CD14-positive monocyte (primary cell): ENCODE results near the gene TNFRSF1A. TPM values are rescaled to one million over a fixed set of nuclear protein-coding genes. Genes with fewer than 3 reads are reported as not detected.

Source experiments
- DNase-seq, 3 donors: peaks; one replicate each; pipeline ENCODE4 v3.0.0-alpha.2; 2011 to 2022
- H2AFZ ChIP-seq: 2 replicates; pipeline ENCODE4 v1.6.0; 2012; ENCODE audit warnings: mild to moderate bottlenecking, low read depth, low read length, inconsistent platforms; ENCODE audit not compliant: insufficient read depth, poor library complexity, severe bottlenecking
- H3K27ac ChIP-seq, 2 donors: 1 replicate in 1 of 2; 2 replicates in 1 of 2; pipeline ENCODE4 v1.5.1; 2012 to 2013; ENCODE audit warnings: low read length in 2 of 2, control low read depth in 1 of 2, inconsistent platforms in 1 of 2, low read depth in 1 of 2, mild to moderate bottlenecking in 1 of 2
- H3K27me3 ChIP-seq, 2 donors: one replicate each; pipeline versions ENCODE4 v1.6.0 to v1.6.1; 2011 to 2013; ENCODE audit warnings: low read length in 2 of 2; ENCODE audit not compliant: control insufficient read depth in 2 of 2, insufficient read depth in 2 of 2
- H3K36me3 ChIP-seq, 2 donors: replicated peaks in 1 of 2; 1 replicate in 1 of 2; 2 replicates in 1 of 2; pipeline versions ENCODE4 v1.5.1 to v1.6.1; 2012 to 2013; ENCODE audit warnings: low read length in 2 of 2, control low read depth in 1 of 2, inconsistent platforms in 1 of 2, mild to moderate bottlenecking in 1 of 2; ENCODE audit not compliant: insufficient read depth in 2 of 2, control insufficient read depth in 1 of 2
- H3K4me1 ChIP-seq, 2 donors: 1 replicate in 1 of 2; 2 replicates in 1 of 2; pipeline versions ENCODE4 v1.5.1 to v1.6.1; 2012 to 2013; ENCODE audit warnings: low read length in 2 of 2, control low read depth in 1 of 2, inconsistent platforms in 1 of 2, mild to moderate bottlenecking in 1 of 2, moderate library complexity in 1 of 2; ENCODE audit not compliant: insufficient read depth in 2 of 2, control insufficient read depth in 1 of 2
- H3K4me2 ChIP-seq: replicated peaks from 2 replicates; pipeline ENCODE3; 2012; ENCODE audit warnings: low read length, moderate library complexity, mild to moderate bottlenecking; ENCODE audit not compliant: poor library complexity, severe bottlenecking; ENCODE audit errors: extremely low read depth
- H3K4me3 ChIP-seq, 3 experiments: fragments of 200-600 bp in 1 of 3; sonication (generic) in 1 of 3; replicated peaks in 1 of 3; 1 replicate in 2 of 3; 2 replicates in 1 of 3; pipeline ENCODE4 v1.5.1; 2011 to 2013; ENCODE audit warnings: low read length in 3 of 3, mild to moderate bottlenecking in 3 of 3, control low read depth in 2 of 3, low read depth in 2 of 3, inconsistent platforms in 1 of 3, moderate library complexity in 1 of 3
- H3K79me2 ChIP-seq: 2 replicates; pipeline ENCODE4 v1.6.0; 2012; ENCODE audit warnings: mild to moderate bottlenecking, control low read depth, inconsistent platforms, low read length, moderate library complexity; ENCODE audit not compliant: insufficient read depth
- H3K9ac ChIP-seq: 2 replicates; pipeline ENCODE4 v1.6.0; 2017; ENCODE audit warnings: low read length, mild to moderate bottlenecking; ENCODE audit not compliant: insufficient read depth, poor library complexity, severe bottlenecking
- H3K9me3 ChIP-seq, 2 donors: replicated peaks in 1 of 2; 1 replicate in 1 of 2; 2 replicates in 1 of 2; pipeline versions ENCODE4 v1.5.1 to v1.6.1; 2012 to 2013; ENCODE audit warnings: low read length in 2 of 2, control low read depth in 1 of 2; ENCODE audit not compliant: control insufficient read depth in 1 of 2, insufficient read depth in 1 of 2
- H4K20me1 ChIP-seq: 2 replicates; pipeline ENCODE4 v1.6.0; 2012; ENCODE audit warnings: mild to moderate bottlenecking, low read length, control low read depth, moderate library complexity; ENCODE audit not compliant: insufficient read depth
- H3K27ac Mint-ChIP-seq, 7 donors: one replicate each; pipeline ENCODE4 v1.8.0; 2020; ENCODE audit warnings: mild to moderate bottlenecking in 7 of 7, mixed read lengths in 7 of 7, moderate library complexity in 6 of 7, inconsistent platforms in 2 of 7
- H3K27me3 Mint-ChIP-seq, 3 donors: one replicate each; pipeline ENCODE4 v1.8.0; 2021 to 2022; ENCODE audit warnings: low read depth in 3 of 3, mild to moderate bottlenecking in 3 of 3, mixed read lengths in 3 of 3, moderate library complexity in 3 of 3, inconsistent platforms in 1 of 3
- H3K36me3 Mint-ChIP-seq, 2 donors: one replicate each; pipeline ENCODE4 v1.8.0; 2020; ENCODE audit warnings: mixed read lengths in 2 of 2, inconsistent platforms in 1 of 2, mild to moderate bottlenecking in 1 of 2
- H3K4me1 Mint-ChIP-seq: one replicate; pipeline ENCODE4 v1.8.0; 2020; ENCODE audit warnings: mild to moderate bottlenecking, mixed read lengths
- H3K4me3 Mint-ChIP-seq, 2 donors: one replicate each; pipeline ENCODE4 v1.8.0; 2020; ENCODE audit warnings: mild to moderate bottlenecking in 2 of 2, mixed read lengths in 2 of 2, moderate library complexity in 1 of 2
- H3K9me3 Mint-ChIP-seq, 7 donors: one replicate each; pipeline ENCODE4 v1.8.0; 2020 to 2022; ENCODE audit warnings: mixed read lengths in 7 of 7, mild to moderate bottlenecking in 6 of 7, moderate library complexity in 6 of 7, inconsistent platforms in 2 of 7
- CTCF ChIP-seq: fragments of 200-600 bp; IDR thresholded peaks from one replicate; pipeline ENCODE4 v1.8.0; 2022; ENCODE audit warnings: antibody characterized with exemption, mild to moderate bottlenecking
- WGBS: methylation state at CpG from one replicate; pipeline ENCODE4 v1.1.5; 2013; ENCODE audit warnings: missing lambda C conversion rate; ENCODE audit not compliant: insufficient coverage; 5-methylcytosine and 5-hydroxymethylcytosine counted together
- intact Hi-C, 2 donors: fragments of 100-400 bp; cut with micrococcal nuclease; formaldehyde crosslinking; loops; one replicate each; pipeline versions ENCODE4 v1.15.0 to v1.15.1; 2023
- polyA plus RNA-seq, 3 donors: library from polyadenylated mRNA; depleted of rRNA in 1 of 3; unstranded in 2 of 3; stranded (reverse) in 1 of 3; fragments of 300-500 nt in 2 of 3; fragments of >200 nt in 1 of 3; fragmentation: Illumina TruSeq in 2 of 3; gene quantifications; 1 replicate in 2 of 3; 2 replicates in 1 of 3; pipeline ENCODE4 v1.2.3, GENCODE V29; 2012 to 2021

The TNFRSF1A gene
- polyA plus RNA-seq, 3 donors: 108 to 157 (median 152) TPM

GRCh38 chr12:6390084-6390799 is 48.4 kb upstream of the TNFRSF1A start:
- no peaks in the 10 kb centered on the region for H3K9me3 Mint-ChIP-seq
- H3K27me3 ChIP-seq: no peaks in the 10 kb centered on the region
- H3K79me2 ChIP-seq: peaks cover 47% of the 10 kb centered on the region
- intact Hi-C loops: no loop called here
- H3K4me3 Mint-ChIP-seq: no peak overlapping the region
- H4K20me1 ChIP-seq: peaks cover 83% of the 10 kb centered on the region
- H2AFZ ChIP-seq: no peak overlapping the region
- no peak overlapping the region for H3K4me2 ChIP-seq
- H3K27ac Mint-ChIP-seq: peak overlapping the region in 5 of 7 donors; percentile 37 to 83 (median 81)
- H3K36me3 ChIP-seq: peaks cover 57 to 72% of the 10 kb centered on the region in 2 donors
- H3K27me3 Mint-ChIP-seq: peaks cover 0 to 5% (median 0%) of the 10 kb centered on the region in 3 donors
- no peak for TF ChIP-seq CTCF
- H3K4me3 ChIP-seq: no peak overlapping the region
- WGBS: 88% methylated on average over 12 of the region's 15 CpGs
- no peaks in the 10 kb centered on the region for H3K9me3 ChIP-seq
- H3K9ac ChIP-seq: no peak overlapping the region
- peaks cover 50 to 75% of the 10 kb centered on the region in 2 donors for H3K36me3 Mint-ChIP-seq
- DNase-seq: no peak
- H3K4me1 ChIP-seq: peaks cover 49 to 73% of the 10 kb centered on the region in 2 donors
- H3K27ac ChIP-seq: peak overlapping the region in 1 of 2 donors; percentile 26
- peaks cover 82% of the 10 kb centered on the region for H3K4me1 Mint-ChIP-seq

GRCh38 chr12:6387541-6387940 is 45.7 kb upstream of the TNFRSF1A start:
- peaks cover 71% of the 10 kb centered on the region for H3K79me2 ChIP-seq
- H3K4me3 ChIP-seq: no peak overlapping the region
- no peak overlapping the region for H2AFZ ChIP-seq
- H3K27ac ChIP-seq: peak overlapping the region in 1 of 2 donors; percentile 9
- Mint-ChIP-seq H3K4me1 (peaks cover 85% of the 10 kb centered on the region), H3K36me3 (peaks cover 49 to 65% of the 10 kb centered on the region in 2 donors), H3K27me3 (peaks cover 0 to 3% (median 0%) of the 10 kb centered on the region in 3 donors), H3K27ac (peak overlapping the region in 2 of 7 donors; percentile 22 to 60), H3K4me3 (no peak overlapping the region), H3K9me3 (no peaks in the 10 kb centered on the region)
- 92% methylated on average over 3 of the region's 7 CpGs for WGBS
- DNase-seq: no peak
- no peak overlapping the region for H3K4me2 ChIP-seq
- intact Hi-C loops: no loop called here
- no peak for TF ChIP-seq CTCF
- peaks cover 54 to 77% of the 10 kb centered on the region in 2 donors for H3K4me1 ChIP-seq
- H3K9ac ChIP-seq: no peak overlapping the region
- H4K20me1 ChIP-seq: peaks cover 78% of the 10 kb centered on the region
- peaks cover 57 to 62% of the 10 kb centered on the region in 2 donors for H3K36me3 ChIP-seq
- no peaks in the 10 kb centered on the region for H3K9me3 ChIP-seq
- H3K27me3 ChIP-seq: no peaks in the 10 kb centered on the region
